ENCODE data around the gene NUP62. TPM values are rescaled to one million over a fixed set of nuclear protein-coding genes. Genes with fewer than 3 reads are reported as not detected.
A peak's percentile ranks its signal among the peaks of the same experiment; 100 is the strongest.
"Not testable (repeated sequence)": the region's sequence is repeated elsewhere in the genome, so short reads cannot be mapped to it uniquely, and the experiment has no call there.

NUP62 gene, protein sequence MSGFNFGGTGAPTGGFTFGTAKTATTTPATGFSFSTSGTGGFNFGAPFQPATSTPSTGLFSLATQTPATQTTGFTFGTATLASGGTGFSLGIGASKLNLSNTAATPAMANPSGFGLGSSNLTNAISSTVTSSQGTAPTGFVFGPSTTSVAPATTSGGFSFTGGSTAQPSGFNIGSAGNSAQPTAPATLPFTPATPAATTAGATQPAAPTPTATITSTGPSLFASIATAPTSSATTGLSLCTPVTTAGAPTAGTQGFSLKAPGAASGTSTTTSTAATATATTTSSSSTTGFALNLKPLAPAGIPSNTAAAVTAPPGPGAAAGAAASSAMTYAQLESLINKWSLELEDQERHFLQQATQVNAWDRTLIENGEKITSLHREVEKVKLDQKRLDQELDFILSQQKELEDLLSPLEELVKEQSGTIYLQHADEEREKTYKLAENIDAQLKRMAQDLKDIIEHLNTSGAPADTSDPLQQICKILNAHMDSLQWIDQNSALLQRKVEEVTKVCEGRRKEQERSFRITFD
- polyA plus RNA-seq (2013, experiment 1 of 2) = 59.1 TPM
- polyA plus RNA-seq (2013, experiment 2 of 2) = 46.5 TPM

DNA sequence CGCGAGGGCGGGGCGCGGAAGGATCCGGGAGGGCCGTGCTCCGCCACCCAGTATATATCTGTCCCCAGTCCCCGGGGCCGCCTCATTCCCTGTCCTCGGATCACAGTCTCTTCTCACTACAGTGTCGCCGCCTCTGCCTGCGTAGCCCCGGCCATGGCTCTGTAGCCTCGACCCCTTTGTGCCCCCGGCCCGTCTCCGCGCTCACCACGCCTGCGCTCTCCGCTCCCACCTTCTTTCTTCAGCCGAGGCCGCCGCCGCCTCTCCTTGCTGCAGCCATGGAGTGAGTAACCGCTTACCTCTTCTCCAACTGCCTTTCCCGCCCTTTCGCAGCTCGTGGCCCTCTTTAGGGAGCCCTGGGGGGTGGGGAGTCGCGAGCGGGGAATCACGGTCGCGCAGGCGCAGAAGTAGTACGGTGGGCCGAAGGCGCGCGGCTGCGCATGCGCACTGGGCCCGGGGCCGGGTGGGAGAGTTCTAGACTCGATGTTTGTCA is at the start of gene NUP62, which contains the start of gene ATF5:
Gene NUP62 (minus strand): TSS at position 384 of the 490 bp plus-strand sequence. CDS start 19,697 bp downstream, outside the sequence.
Gene ATF5 (plus strand): TSS at position 85 of the 490 bp plus-strand sequence. CDS start 1,646 bp downstream, outside the sequence.
- Histone ChIP-seq H3K4me3 (ENCODE audit: extremely low read depth, insufficient read depth, low read length, poor library complexity, severe bottlenecking) (peak within 1 kb of the TSS; percentile 93), H3K27ac (ENCODE audit: low read depth, low read length, severe bottlenecking) (peak within 1 kb of the TSS; percentile 92), H3K9me3 (ENCODE audit: control insufficient read depth, low read length) (no peaks in the 10 kb centered on the region), H3K36me3 (ENCODE audit: control insufficient read depth, insufficient read depth, low read length) (peaks cover 45% of the 10 kb centered on the region), H3K4me1 (ENCODE audit: control insufficient read depth, insufficient read depth, low read length, poor library complexity, severe bottlenecking) (peaks cover 13% of the 10 kb centered on the region)
- 0% methylated on average over 39 to 44 of the region's 48 CpGs for WGBS, 2 experiments (ENCODE audit: insufficient coverage in 2 of 2)

DNA sequence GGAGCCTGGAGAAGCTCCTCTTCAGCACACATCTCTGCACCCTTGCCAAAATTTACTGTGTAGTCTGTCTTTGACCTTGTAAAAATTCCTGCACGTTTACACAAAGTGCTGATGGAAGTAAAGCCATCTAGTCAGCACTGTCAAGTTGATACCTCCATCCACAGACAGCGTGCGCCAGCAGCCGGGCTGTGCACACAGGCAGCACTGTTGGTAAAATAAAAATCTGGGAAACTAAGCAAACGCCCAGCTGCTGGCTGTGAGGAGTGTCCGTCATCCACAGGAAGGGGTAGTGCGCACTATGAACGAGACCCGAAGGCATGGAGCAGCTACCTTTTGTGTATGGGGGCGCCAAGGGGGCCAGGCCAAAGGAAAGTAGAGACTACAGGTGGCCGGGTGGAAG is 49.0 kb upstream of the NUP62 start:
- peaks cover 16% of the 10 kb centered on the region for H3K36me3 ChIP-seq (ENCODE audit: control insufficient read depth, insufficient read depth, low read length)
- no peak overlapping the region for H3K4me3 ChIP-seq (ENCODE audit: extremely low read depth, insufficient read depth, low read length, poor library complexity, severe bottlenecking)
- no peak overlapping the region for H3K27ac ChIP-seq (ENCODE audit: low read depth, low read length, severe bottlenecking)
- no peaks in the 10 kb centered on the region for H3K4me1 ChIP-seq (ENCODE audit: control insufficient read depth, insufficient read depth, low read length, poor library complexity, severe bottlenecking)
- 86 to 92% methylated on average over 9 to 11 of the region's 11 CpGs for WGBS, 2 experiments (ENCODE audit: insufficient coverage in 2 of 2)
- H3K9me3 ChIP-seq (ENCODE audit: control insufficient read depth, low read length) = no peaks in the 10 kb centered on the region

DNA sequence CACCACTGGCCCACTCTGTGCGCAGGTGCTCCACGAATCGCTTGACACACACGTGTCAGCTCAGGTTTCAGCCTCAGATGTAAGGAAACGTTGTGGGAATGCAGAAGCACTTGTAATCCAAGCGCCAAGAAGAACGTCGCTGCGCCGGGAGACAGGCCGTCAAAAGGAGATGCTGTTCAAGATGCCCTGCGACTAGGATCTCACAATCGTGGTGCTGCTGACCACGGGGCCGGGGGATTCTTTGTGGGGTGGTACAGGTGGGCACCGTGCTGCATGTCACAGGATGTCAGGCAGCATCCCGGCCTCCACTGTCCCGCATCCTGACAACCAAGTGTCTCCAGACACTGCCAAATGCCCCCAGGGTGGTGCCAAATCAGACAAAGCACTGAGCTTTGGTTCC is 48.6 kb upstream of the NUP62 start:
- no peaks in the 10 kb centered on the region for H3K4me1 ChIP-seq (ENCODE audit: control insufficient read depth, insufficient read depth, low read length, poor library complexity, severe bottlenecking)
- peaks cover 16% of the 10 kb centered on the region for H3K36me3 ChIP-seq (ENCODE audit: control insufficient read depth, insufficient read depth, low read length)
- WGBS, 2 experiments (ENCODE audit: insufficient coverage in 2 of 2) = 92 to 95% methylated on average over 15 to 18 of the region's 18 CpGs
- H3K27ac ChIP-seq (ENCODE audit: low read depth, low read length, severe bottlenecking) = no peak overlapping the region
- H3K4me3 ChIP-seq (ENCODE audit: extremely low read depth, insufficient read depth, low read length, poor library complexity, severe bottlenecking) = no peak overlapping the region
- no peaks in the 10 kb centered on the region for H3K9me3 ChIP-seq (ENCODE audit: control insufficient read depth, low read length)

DNA sequence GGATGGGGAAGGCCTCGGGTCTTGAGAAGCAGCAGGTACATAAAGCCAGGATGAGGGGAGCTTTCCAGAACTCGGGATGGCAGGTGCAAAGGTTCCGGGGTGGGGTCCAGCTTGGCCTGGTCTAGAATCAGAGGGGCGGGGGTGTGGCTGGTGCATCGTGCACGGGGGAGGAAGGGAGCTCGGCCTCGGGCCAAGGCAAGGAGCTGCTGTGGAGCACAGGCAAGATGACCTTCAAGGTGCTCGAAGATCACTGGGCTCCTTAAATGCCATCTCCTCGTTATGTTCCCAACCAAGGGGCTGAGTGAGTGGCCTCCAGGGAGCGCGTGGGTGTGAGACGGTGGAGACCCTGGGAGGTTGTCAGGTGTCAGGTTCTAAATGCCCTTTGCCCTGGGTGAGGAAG is 47.8 kb upstream of the NUP62 start:
- Histone ChIP-seq H3K9me3 (ENCODE audit: control insufficient read depth, low read length) (no peaks in the 10 kb centered on the region), H3K36me3 (ENCODE audit: control insufficient read depth, insufficient read depth, low read length) (peaks cover 16% of the 10 kb centered on the region), H3K4me3 (ENCODE audit: extremely low read depth, insufficient read depth, low read length, poor library complexity, severe bottlenecking) (no peak overlapping the region), H3K4me1 (ENCODE audit: control insufficient read depth, insufficient read depth, low read length, poor library complexity, severe bottlenecking) (no peaks in the 10 kb centered on the region), H3K27ac (ENCODE audit: low read depth, low read length, severe bottlenecking) (no peak overlapping the region)
- 94 to 97% methylated on average over 12 to 13 of the region's 13 CpGs for WGBS, 2 experiments (ENCODE audit: insufficient coverage in 2 of 2)

DNA sequence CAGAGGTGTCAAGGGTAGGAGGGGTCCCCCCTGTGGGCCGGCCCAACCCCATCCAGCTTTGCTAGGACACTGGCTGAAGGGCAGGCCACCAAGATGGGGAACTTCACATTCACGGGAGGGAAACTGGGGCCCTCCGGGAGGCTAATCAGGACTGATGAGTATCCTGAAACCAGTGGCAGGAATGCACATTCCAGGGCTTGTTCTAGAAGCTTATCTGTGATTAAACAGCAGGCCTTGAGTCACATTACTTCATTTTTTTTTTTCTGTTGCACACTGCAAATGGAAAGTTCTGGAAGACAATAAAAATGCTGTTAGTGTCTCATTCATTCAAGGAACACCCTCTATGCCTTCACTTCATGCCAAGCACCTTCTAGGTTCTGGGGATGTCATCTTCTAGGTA is 47.2 kb upstream of the NUP62 start:
- no peaks in the 10 kb centered on the region for H3K4me1 ChIP-seq (ENCODE audit: control insufficient read depth, insufficient read depth, low read length, poor library complexity, severe bottlenecking)
- no peaks in the 10 kb centered on the region for H3K9me3 ChIP-seq (ENCODE audit: control insufficient read depth, low read length)
- no peak overlapping the region for H3K27ac ChIP-seq (ENCODE audit: low read depth, low read length, severe bottlenecking)
- no peak overlapping the region for H3K4me3 ChIP-seq (ENCODE audit: extremely low read depth, insufficient read depth, low read length, poor library complexity, severe bottlenecking)
- peaks cover 14% of the 10 kb centered on the region for H3K36me3 ChIP-seq (ENCODE audit: control insufficient read depth, insufficient read depth, low read length)
- WGBS, 2 experiments (ENCODE audit: insufficient coverage in 2 of 2) = 85 to 96% methylated on average over 3 of the region's 3 CpGs

DNA sequence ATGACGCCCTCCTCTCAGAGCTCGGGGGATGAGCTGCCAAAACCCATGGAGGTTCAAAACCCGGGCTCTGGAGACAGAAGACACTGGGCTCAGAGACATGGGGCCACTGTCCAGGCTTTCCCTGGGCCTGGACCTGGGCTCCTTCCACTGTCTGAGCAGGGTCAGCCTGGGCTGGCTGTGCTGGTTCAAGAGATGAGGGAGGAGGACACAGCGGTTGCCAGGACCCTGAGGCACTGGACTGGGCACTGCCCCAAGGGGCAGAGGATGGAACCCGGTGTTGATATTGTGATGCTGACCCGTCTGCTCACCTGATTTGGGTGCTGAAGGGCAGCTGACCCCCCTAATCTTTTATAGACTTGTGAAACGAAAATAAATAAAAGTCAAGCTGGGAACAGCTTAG is 45.7 kb upstream of the NUP62 start:
- H3K9me3 ChIP-seq (ENCODE audit: control insufficient read depth, low read length) = no peaks in the 10 kb centered on the region
- 97% methylated on average over 3 to 4 of the region's 7 CpGs for WGBS, 2 experiments (ENCODE audit: insufficient coverage in 2 of 2)
- peaks cover 7% of the 10 kb centered on the region for H3K36me3 ChIP-seq (ENCODE audit: control insufficient read depth, insufficient read depth, low read length)
- H3K27ac ChIP-seq (ENCODE audit: low read depth, low read length, severe bottlenecking) = no peak overlapping the region
- no peak overlapping the region for H3K4me3 ChIP-seq (ENCODE audit: extremely low read depth, insufficient read depth, low read length, poor library complexity, severe bottlenecking)
- no peaks in the 10 kb centered on the region for H3K4me1 ChIP-seq (ENCODE audit: control insufficient read depth, insufficient read depth, low read length, poor library complexity, severe bottlenecking)

DNA sequence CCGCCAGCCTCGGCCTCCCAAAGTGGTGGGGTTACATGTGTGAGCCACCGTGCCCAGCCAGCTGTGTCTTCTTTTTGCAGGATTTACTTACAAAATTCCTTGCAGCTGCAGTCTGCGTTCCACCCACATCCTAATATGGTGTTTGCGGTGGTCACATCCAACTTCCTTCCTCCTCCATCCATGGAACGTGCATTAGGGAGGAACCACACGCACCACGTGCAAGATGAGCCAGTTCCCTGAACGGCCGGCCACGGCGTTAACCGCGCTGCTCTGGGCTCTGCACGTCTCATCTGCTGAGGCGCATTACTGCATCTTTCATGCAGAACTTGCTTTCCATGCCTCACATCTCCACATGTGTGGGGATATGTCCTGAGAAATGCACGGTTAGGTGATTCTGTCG is 44.7 kb upstream of the NUP62 start:
- H3K9me3 ChIP-seq (ENCODE audit: control insufficient read depth, low read length) = no peaks in the 10 kb centered on the region
- WGBS, 2 experiments (ENCODE audit: insufficient coverage in 2 of 2) = 91 to 93% methylated on average over 11 to 18 of the region's 18 CpGs

DNA sequence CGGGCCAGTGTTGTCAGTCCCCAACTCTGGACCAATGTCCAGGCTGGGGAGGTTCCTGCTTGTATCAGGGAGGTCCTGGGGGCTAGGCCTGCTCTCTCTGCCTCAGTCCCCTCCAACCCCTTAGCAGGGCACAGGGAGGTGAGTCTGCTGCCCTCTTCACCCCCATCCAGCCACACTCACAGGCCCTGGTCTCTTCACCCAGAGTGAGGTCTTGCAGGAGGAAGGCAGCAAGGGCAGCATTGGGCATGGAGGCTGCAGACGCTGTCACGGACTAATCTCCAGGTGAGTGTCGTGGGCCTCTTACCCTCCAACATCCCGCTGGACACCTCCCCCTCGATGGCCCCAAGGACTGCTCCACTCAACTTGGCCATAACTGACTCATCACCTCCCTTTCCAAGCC is 43.5 kb upstream of the NUP62 start:
- peaks cover 4% of the 10 kb centered on the region for H3K36me3 ChIP-seq (ENCODE audit: control insufficient read depth, insufficient read depth, low read length)
- no peaks in the 10 kb centered on the region for H3K4me1 ChIP-seq (ENCODE audit: control insufficient read depth, insufficient read depth, low read length, poor library complexity, severe bottlenecking)
- WGBS, 2 experiments (ENCODE audit: insufficient coverage in 2 of 2) = 80 to 94% methylated on average over 6 of the region's 6 CpGs
- no peak overlapping the region for H3K4me3 ChIP-seq (ENCODE audit: extremely low read depth, insufficient read depth, low read length, poor library complexity, severe bottlenecking)
- H3K9me3 ChIP-seq (ENCODE audit: control insufficient read depth, low read length) = no peaks in the 10 kb centered on the region
- no peak overlapping the region for H3K27ac ChIP-seq (ENCODE audit: low read depth, low read length, severe bottlenecking)

More for the DNA sequence above, 44.7 kb upstream of the NUP62 start:
- Histone ChIP-seq H3K27ac (ENCODE audit: low read depth, low read length, severe bottlenecking) (no peak overlapping the region), H3K4me3 (ENCODE audit: extremely low read depth, insufficient read depth, low read length, poor library complexity, severe bottlenecking) (no peak overlapping the region), H3K36me3 (ENCODE audit: control insufficient read depth, insufficient read depth, low read length) (peaks cover 5% of the 10 kb centered on the region), H3K4me1 (ENCODE audit: control insufficient read depth, insufficient read depth, low read length, poor library complexity, severe bottlenecking) (no peaks in the 10 kb centered on the region)

DNA sequence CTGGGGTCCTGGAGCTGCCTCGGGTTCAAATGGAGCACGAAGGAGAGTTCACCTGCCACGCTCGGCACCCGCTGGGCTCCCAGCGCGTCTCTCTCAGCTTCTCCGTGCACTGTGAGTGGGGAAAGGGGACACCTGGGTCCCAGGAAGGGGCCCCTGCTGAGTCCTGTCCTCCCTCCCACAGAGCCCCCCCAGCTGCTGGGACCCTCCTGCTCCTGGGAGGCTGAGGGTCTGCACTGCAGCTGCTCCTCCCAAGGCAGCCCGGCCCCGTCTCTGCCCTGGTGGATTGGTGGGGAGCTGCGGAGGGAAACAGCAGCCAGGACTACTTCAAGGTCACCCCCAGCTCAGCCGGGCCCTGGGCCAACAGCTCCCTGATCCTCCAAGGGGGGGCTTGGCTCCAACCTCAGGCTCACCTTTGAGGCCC is 42.7 kb upstream of the NUP62 start:
- no peak overlapping the region for H3K27ac ChIP-seq (ENCODE audit: low read depth, low read length, severe bottlenecking)
- H3K4me1 ChIP-seq (ENCODE audit: control insufficient read depth, insufficient read depth, low read length, poor library complexity, severe bottlenecking) = no peaks in the 10 kb centered on the region
- H3K4me3 ChIP-seq (ENCODE audit: extremely low read depth, insufficient read depth, low read length, poor library complexity, severe bottlenecking) = no peak overlapping the region
- no peaks in the 10 kb centered on the region for H3K9me3 ChIP-seq (ENCODE audit: control insufficient read depth, low read length)
- 83 to 90% methylated on average over 10 to 11 of the region's 12 CpGs for WGBS, 2 experiments (ENCODE audit: insufficient coverage in 2 of 2)
- peaks cover 4% of the 10 kb centered on the region for H3K36me3 ChIP-seq (ENCODE audit: control insufficient read depth, insufficient read depth, low read length)

DNA sequence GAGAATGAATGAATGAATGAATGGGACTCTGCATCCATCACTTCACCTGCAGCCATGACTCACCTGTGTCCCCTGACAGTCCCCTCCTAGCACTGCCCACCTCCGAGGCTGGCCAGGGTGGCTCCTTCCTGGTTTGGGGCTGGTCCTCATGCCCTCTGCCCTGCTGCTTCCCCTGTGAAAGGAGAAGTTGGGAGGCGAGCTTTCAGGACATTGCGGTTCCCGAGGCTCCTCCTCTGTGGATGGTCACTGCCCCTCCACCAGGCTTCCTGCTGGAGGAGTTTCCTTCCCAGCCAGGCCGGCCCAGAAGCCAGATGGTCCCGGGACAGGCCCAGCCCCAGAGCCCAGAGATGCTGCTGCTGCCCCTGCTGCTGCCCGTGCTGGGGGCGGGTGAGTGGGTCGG is 40.1 kb upstream of the NUP62 start:
- H3K4me3 ChIP-seq (ENCODE audit: extremely low read depth, insufficient read depth, low read length, poor library complexity, severe bottlenecking); H3K4me1 ChIP-seq (ENCODE audit: control insufficient read depth, insufficient read depth, low read length, poor library complexity, severe bottlenecking); H3K36me3 ChIP-seq (ENCODE audit: control insufficient read depth, insufficient read depth, low read length); H3K9me3 ChIP-seq (ENCODE audit: control insufficient read depth, low read length); H3K27ac ChIP-seq (ENCODE audit: low read depth, low read length, severe bottlenecking): not testable (repeated sequence)
- no CpG with 5 or more reads among the region's 9 CpGs for WGBS, 2 experiments (ENCODE audit: insufficient coverage in 2 of 2)
